GM12872 (cell line): ENCODE measurements around the gene GPC4.

Source experiments
- CTCF ChIP-seq: IDR thresholded peaks from 3 replicates; pipeline ENCODE4 v1.5.1; 2011; ENCODE audit warnings: low read depth, mild to moderate bottlenecking, low read length, moderate library complexity; ENCODE audit not compliant: insufficient read depth

The GPC4 gene

GRCh38 chrX:133273180-133273579 lies 142.1 kb downstream of the GPC4 start:
- TF ChIP-seq CTCF: no peak

GRCh38 chrX:133269168-133269567 lies 146.1 kb downstream of the GPC4 start:
- no peak for TF ChIP-seq CTCF

GRCh38 chrX:133267621-133268020 lies 147.7 kb downstream of the GPC4 start:
- TF ChIP-seq CTCF: no peak

DNA sequence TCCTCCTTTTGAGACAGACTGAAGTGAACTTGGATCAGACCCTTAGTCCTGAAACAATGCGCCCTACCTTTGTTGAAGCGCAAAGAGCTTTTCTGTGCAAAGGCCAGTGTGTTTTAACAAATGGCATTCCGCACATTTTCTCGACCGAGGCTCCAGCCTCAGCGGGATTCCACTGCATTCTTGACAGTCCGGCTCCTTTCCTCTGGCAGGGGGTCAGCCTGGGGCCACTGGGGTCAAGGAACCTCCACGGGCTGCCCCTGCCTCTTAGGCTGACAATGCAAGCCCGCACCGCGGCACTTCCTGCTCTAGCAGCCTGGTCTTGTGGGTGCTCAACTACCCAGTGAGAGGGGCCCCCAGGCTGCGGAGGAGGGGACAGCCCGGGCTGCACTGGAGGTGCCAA lies 150.0 kb downstream of the GPC4 start:
- no peak for TF ChIP-seq CTCF

DNA sequence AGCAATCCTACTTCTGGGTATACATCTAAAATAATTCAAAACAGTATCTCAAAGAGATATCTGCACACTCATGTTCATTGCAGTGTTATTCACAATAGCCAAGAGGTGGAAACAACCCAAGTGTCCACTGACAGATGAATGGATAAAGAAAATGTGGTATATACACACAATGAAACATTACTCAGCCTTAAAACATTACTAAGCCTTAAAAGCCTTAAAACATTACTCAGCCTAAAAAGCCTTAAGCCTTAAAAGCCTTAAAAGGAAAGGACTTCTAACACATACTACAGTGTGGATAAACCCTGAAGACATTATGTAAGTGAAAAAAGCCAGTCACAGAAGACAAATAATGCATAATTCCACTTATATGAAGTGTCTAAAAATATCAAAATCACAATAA lies 156.8 kb downstream of the GPC4 start:
- TF ChIP-seq CTCF: no peak

GRCh38 chrX:133254666-133255065 lies 160.6 kb downstream of the GPC4 start:
- no peak for TF ChIP-seq CTCF

DNA sequence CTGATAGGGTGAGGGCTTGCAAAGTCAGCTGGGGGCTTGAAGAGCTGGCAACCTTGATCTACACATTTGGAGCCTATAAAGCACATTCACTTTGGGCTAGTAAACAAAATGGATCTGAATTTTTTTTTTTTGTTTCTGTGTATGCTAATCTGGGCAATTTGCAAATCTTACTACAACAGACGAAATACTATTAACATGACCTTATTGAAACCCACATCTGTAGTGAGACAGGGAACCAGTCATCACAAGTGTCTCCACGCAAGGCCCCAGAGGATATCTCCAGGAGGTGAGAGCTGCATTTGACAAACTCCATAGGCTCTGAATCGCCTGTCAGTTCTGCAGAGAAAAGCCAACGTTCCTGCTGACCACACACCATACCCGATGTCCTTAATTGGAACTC lies 164.1 kb downstream of the GPC4 start:
- no peak for TF ChIP-seq CTCF
